ENCODE measurements around the gene CAPG. TPM values are rescaled to one million over a fixed set of nuclear protein-coding genes. Genes with fewer than 3 reads are reported as not detected.
"Not testable (repeated sequence)": the region's sequence is repeated elsewhere in the genome, so short reads cannot be mapped to it uniquely, and the experiment has no call there.

CAPG gene, protein sequence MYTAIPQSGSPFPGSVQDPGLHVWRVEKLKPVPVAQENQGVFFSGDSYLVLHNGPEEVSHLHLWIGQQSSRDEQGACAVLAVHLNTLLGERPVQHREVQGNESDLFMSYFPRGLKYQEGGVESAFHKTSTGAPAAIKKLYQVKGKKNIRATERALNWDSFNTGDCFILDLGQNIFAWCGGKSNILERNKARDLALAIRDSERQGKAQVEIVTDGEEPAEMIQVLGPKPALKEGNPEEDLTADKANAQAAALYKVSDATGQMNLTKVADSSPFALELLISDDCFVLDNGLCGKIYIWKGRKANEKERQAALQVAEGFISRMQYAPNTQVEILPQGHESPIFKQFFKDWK
- total RNA-seq (2014; rRNA removed) = 156 and 172 TPM in 2 replicates
- polyA plus RNA-seq (2012) = 118 TPM

DNA sequence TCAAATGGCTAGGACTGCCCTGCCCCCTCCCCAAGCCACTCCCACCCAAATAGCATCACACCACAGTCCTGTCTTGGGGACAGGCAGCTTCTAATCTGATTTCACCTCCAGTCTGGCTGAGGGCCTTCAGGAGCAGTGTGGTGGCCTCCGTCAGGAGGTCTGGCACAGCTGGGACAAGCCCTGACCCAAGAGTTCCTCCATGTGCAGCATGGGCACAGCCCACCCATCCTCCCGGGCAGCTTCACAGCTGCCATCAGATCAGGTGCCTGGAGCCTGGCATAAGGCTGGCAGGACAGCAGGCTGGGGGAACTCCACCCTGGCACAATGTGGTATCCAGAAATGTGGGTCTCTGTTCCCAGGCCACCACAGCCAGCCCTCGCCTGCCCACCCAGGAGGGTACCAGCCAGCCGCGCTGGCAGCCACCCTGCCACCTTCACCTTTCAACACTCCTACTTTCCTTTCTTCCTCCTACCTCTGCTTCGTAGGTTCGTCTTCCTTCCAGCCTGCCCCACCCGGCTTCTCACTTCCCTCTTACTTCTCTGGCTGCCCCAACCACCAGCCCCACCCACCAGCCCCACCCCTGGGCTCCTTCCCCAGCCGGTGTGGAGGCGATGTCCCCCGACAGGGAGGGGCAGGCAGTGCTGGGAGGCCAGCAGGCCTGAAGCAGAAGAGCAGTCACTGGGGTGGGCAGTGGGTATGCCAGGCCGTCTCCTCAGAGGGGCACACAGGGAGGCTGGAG, at the start of gene CAPG:
Gene CAPG (minus strand): TSS at position 522 of the 739 bp plus-strand sequence. CDS start 8,221 bp downstream, outside the sequence.
- no peak for DNase-seq (ENCODE audit: low read depth)

DNA sequence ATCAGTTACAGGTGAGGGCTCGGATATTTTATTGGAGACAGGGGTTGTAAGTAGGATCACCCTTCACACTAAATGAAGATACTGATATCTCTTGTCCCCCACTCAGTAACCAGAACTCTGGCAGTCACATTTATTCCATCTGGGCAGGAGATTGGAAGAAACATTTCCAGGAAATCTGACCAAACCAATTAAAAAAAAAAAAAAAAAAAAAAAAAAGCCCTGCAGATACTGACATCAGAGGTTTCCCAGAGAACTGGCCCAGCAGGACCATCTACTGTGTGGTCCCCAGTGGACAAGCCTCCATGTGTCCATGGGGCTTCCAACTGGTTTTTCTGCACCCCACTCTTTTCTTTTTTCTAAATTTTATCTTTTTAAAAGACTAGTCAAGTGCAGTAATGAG, 49.6 kb upstream of the CAPG start:
- DNase-seq (ENCODE audit: low read depth) = no peak

DNA sequence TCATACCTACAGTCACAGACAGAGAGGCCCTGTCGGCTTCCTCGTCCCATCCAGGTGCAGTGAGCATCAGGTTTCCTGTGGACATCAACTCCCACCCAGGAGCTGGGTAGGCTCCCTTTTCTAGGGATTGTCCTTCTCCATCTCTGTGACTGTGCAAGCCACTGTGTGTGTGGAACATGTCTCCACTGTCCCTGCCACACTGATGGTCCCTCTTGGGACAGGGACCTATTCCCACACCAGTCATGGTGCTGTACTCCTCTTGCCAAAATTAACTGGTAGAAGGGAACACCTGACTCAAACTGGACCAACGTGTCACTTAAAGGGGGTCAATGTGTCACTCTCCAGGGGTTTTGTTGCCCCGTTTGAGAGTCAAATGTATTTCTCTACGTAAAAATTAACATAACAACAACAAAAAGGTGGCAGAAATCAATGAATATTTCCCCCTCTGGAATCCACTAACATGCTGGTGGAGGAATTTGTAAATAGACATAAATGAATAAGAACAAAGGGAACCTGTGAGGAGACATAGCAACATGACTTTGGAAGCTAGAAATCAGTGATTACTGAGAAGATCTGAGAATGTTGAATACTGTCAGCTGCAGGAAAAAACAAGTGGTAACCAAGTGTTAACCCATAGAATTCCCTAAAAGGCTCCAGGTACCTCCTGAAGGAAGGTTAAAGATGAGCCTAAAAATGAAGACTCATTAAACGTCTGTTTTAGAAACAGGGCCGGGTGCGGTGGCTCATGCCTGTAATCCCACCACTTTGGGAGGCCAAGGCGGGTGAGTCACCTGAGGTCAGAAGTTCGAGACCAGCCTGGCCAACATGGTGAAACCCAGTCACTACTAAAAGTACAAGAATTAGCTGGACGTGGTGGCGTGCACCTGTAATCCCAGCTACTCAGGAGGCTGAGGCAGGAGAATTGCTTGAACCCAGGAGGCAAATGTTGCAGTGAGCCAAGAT, 48.7 kb upstream of the CAPG start:
- no peak for DNase-seq (ENCODE audit: low read depth)

DNA sequence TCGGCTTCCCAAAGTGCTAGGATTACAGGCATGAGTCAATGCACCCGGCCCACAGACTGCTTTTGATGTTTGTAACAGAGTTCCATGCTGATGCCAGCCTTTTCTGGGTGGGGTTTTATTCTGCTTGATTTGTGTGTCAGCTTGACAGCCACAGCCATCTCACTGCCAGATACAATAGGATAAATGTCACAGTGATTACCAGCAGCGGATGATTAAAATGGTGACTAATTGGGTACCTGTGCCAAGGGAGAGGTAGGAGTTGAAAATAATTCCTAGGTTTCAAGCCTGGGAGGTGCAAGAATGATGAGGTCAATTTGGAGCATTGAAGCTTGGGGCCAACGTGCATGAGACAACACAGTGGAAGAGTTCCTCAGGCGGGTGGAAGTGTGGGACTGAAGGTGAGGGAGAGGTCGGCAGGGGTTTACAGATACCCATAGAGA, 47.7 kb upstream of the CAPG start:
- peak; percentile 45 for DNase-seq (ENCODE audit: low read depth)

DNA sequence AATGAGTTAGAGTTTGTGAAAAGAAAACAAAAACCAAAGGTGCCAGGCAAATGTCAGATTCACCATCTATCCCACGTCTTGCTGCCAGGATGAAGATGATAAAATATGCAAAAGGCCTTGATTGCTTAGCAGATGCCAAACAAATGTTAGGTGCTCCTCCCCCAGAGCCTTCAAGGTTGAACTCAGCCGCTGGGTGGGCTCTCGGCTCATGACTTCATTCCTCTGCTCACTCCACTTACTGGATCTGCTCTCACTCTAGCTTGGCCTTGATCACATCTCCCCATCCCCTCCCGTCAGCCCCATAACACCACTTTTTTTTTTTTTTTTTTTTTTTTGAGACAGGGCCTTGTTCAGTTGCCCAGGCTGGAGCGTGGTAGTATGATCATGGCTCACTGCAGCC, 46.9 kb upstream of the CAPG start:
- no peak for DNase-seq (ENCODE audit: low read depth)

DNA sequence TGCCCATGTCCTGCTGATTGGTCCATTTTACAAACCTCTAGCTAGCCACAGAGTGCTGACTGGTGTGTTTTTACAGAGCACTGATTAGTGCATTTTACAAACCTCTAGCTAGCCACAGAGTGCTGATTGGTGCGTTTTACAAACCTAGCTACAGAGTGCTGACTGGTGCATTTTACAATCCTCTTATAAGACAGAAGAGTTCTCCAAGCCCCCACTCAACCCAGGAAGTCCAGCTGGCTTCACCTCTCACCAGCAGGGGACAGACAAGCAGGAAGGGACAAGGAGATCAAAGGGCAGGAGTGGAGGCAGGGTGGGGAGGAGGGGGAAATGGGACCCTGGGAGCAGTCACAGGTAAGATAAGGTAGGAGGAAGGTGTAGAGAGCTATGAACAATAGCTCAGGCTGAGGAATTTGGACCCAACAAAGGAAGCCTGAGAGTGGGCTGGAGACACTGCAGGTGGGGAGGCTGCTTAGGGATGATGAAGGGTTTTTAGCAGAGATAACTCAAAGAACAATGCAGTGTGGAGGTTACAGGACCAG, 45.5 kb upstream of the CAPG start:
- no peak for DNase-seq (ENCODE audit: low read depth)

DNA sequence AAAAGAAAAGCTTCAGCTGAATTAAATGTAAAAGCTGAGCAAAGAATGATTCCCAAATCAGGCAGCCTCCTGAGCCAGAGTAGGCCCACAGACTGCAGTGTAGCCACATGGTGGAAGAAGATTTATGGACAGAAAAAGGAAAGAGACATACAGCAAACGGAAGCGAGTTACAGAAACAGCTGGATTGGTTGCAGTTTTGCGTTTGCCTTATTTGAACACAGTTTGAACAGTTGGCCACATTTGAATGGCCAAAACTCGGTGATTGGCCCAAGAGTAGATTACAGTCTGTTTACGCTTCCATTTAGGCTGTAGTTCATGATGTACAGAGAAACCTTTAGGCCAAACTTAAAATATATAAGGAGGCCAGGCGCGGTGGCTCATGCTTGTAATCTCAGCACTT, 43.4 kb upstream of the CAPG start:
- DNase-seq (ENCODE audit: low read depth) = no peak

DNA sequence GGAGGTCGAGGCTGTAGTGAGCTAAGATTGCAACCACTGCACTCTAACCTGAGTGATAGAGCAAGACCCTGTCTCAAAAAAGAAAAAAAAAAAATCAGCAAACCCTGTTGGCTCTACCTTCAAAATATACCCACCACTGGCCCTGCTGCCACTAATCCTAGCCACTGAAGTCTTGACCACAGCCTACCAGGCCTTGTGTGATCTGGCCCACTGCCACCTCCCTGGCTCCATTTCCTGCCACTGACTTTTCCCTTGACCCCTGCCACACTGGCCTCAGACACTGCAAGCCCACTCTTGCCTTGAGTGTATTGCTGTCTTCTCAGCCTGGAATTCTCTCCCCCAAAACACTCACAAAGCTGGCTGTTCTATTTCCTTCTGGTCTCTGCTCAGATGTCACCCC, 42.1 kb upstream of the CAPG start:
- DNase-seq (ENCODE audit: low read depth) = no peak

DNA sequence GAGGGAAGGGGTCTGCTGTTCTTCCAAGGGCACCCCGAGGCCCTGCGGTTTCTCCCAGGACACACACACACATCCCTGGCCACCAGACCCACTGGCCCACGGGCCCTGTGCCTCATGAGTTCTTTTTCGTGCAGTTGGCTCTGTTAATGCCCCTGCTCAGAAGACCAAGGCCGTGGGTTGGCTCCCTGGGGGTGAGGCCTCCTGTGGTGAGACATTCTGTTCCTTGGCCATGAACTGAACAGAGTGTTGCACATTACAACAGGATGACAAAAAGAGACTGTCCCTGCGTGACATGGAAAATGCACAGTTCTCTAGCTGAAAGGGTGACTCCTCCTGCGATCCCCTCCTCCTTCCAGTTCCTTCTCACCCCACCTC, 39.0 kb upstream of the CAPG start:
- DNase-seq (ENCODE audit: low read depth) = peak; percentile 63

DNA sequence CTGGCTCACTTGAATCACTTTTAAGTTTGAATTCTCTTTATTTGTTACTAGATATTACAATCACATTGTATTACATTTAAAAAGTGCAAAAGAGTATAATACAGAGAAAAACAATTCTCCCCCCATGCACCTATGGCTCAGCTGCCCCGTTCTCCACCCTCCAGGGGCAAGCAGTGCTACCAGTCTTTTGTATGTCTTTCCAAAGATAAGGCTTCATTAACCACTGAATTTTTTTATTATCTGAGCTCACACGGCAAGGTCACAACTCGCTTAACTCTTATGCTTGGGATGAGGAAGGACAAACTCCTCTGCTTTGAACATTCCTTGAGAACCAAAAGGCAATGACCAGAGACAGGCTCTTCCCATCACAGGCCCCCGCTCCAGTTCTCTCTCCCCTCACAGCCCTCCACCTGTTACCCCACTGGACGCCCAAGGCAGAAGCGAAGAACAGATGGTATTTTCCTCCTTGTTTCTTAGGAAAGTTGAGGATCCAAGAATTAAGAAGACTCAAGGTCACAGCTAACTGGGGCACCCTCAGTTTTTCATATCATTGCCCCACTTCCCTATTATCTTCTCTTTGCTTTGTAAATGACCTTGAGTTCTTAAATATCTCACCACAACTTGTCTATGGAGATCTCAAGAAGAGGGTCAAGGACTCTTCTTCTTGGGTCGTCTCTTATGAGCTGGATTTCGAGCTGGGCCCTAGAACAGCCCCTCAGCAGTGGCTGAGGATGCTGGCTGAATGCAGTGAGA, 38.5 kb upstream of the CAPG start:
- no peak for DNase-seq (ENCODE audit: low read depth)

DNA sequence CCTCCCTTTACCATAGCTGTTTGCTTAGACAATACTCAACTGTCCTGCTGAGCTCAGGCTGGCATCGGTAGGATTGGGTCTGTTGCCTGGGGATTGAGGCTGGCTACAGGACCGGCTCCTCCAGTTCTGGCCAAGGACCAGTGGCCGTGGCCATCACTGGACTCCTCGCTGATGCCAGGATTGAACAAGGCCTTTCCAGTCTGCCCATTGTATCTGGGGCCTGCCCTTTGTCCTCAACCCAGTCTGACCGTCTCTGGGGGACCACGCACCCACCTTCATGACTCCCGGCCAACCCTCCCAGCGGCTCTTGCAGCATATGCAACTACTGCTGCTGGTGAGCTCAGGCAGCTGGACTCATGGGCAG, 37.0 kb upstream of the CAPG start:
- no peak for DNase-seq (ENCODE audit: low read depth)

DNA sequence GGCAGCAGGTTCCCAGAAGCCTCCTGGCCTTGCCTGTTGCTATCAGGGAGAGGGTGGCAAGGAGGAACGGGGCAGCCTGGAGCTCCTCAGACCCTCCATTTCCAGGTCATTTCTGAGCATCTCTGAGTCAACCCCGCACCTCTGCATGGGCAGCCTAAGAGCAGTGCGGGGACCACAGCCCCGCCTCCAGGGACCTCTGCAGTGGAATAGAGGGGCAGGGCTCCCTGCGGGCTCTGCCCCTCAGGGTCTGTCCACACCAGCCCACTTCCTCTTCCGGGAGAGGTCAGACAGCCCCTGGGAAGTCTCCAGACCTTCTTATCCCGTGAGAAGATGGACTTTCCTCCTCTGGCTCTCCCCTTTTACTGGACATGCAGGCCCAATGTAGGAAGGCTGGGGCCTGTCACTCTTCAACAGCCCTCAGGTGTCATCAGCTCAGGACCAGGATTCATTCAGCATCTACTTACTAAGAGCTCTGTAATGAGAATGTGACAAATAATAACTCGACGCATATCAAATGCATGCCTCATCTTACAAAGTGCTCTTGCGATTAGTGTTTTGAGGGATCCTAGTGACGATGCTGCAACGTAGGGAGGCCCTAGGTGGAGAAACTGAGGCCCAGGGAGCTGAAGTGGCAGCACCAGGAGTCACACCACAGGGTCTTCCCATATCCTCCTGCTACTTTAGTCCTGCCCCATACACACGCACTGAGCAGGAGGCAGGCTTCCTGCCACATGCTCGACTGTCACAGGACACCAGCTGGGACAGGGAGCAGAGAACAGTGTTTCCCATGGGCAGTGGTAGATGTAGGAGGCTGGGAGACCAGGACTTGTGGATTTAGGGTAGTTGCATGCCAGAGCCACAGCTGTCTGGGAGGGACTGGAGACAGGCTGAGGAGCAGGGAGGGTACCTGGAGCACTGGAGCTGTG, 36.4 kb upstream of the CAPG start:
- no peak for DNase-seq (ENCODE audit: low read depth)

DNA sequence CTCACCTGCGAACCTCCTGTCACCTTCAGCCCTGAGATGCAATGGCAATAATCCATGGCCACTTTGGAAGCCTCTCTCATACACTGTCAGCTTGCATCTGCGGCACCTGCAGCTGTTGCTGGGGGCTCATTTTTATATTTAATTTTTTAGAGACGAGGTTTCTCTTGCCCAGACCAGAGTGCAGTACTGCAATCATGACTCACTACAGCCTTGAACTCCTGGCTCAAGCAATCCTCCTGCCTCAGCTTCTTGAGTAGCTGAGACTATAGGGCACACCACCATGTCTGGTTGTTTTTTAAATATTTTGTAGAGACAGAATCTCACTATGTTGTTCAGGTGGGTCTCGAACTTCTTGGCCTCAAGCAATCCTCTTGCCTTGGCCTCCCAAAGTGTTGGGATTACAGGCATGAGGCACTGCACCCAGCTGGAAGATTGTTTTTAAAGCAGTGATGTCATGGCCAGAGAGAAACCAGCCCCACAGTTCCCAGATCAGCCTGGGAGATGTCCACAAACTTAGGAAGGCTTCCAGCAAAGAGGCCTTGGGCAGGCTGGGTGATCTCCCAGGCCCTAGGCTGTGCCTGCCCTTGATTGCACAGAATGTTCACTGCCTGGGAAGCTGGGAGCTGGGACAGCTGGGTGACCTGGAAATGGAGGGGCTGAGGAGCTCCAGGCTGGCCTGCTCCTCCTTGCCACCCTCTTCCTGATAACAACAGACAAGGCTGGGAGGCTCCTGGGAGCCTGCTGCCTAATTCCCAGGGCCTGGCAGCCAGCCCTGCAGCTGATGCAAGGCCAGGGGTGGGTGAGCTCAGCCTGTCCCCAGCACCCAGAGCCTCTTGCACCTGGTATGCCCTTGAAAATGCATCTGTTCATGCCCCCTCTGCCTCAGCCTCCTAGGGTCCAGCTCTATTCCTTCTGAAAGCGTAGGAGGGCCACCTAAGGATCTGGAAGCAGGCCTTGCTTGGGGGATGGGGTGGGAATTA, 35.4 kb upstream of the CAPG start:
- peak; percentile 75 for DNase-seq (ENCODE audit: low read depth)

DNA sequence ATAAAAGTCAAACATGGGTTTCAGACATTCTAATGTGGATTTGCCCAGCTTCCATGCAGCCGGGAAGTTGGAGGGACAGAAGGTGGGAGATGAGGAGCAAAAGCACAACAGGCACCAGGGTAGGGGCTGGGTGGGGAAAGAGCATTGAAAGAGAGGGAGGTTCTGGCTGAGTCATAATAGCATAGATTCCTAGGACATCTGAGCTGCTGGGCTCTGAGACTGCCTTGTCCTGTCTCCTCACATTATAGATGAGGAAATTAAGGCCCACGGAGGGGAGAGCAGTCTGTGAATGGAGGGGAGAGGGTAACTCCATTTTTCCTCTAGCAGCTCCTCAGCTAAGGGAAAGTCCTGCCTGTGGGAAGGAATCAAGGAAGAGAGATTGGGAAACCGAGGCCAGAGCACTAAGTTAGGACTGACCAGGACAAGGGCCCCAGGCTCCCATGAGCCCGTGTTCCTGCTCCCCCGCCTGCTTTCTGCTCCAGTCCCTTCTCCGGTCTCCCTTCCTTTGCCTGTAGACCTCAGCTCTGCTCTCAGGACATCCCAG, 34.5 kb upstream of the CAPG start:
- peak; percentile 54 for DNase-seq (ENCODE audit: low read depth)

DNA sequence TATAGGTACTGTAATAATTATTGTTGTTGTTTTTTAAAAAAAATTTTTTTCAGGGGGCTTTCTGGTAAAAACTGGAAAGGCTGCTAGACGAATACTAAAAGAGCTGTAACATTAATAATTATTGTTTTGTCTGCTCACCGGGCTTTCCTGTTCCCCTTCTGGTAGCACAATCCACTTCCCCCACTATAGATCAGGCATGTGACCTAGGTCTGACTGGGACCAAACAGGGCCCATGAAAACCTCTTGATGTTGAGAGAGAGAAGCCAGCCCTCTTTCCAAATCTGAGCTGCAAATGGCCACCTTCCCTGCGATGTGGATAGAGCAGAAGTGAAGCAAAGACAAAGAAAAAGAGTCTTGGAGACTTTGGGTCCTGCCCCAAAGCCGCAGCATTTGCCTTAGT, 31.7 kb upstream of the CAPG start:
- no peak for DNase-seq (ENCODE audit: low read depth)

DNA sequence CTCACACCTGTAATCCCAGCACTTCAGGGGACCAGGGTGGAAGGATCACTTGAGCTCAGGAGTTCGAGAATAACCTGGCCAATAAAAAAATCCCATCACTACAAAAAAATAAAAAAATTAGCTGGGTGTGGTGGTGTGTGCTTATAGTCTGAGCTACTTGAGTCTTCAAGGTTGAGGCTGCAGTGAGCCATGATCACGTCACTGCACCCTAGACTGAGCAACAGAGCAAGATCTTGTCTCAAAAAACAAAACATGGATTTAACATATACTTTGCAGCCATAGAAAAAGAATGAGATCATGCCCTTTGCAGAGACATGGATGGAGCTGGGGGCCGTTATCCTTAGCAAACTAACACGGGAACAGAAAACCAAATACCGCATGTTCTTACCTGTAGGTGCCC, 30.6 kb upstream of the CAPG start:
- no peak for DNase-seq (ENCODE audit: low read depth)

DNA sequence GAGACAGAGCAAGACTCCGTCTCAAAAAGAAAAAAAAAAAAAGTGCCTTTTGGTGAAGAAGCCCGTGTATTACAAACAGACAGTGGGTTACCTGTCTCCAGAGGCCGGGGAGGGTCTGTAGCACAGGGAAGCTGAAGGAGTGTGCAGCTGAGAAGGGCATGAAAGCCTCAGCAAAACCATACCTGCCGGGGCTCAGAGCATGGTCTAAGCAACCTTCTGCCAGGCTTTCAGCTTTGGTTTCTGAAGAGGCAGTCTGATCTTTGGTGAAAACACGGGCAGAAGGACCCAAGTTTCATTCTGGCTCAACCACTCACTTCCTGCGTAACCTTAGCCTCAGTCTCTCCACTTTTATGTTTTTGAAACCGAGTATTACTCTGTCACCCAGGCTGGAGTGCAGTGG, 29.8 kb upstream of the CAPG start:
- no peak for DNase-seq (ENCODE audit: low read depth)

DNA sequence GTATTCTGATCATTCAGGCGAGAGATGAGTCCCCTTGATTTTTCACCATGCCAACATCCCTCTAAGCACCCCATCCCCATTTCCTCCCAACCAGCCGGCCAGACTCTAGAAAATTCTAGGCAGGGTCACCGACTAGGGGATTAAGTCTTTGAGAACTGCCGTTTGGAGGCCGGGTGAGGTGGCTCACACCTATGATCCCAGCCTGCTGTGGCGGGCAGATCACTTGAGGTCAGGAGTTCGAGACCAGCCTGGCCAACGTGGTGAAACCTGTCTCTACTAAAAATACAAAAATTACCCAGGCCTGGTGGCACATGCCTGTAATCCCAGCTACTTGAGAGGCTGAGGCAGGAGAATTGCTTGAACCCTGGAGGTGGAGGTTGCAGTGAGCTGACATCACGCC, 29.4 kb upstream of the CAPG start:
- not testable (repeated sequence) for DNase-seq (ENCODE audit: low read depth)
